HG03354 (cell line): Measurements from ENCODE around the gene PPP1R10.

ENCODE experiments used
- ATAC-seq: cut with Tn5 transposase; IDR thresholded peaks from one replicate; pipeline ENCODE4 v1.9.1; 2021; ENCODE audit warnings: mild to moderate bottlenecking; ENCODE audit not compliant: unreplicated experiment, poor library complexity, severe bottlenecking

PPP1R10 gene

GRCh38 chr6:30601815-30602641 is 15.0 kb downstream of the PPP1R10 start:
- ATAC-seq: no peak

GRCh38 chr6:30601436-30601814 is 15.6 kb downstream of the PPP1R10 start:
- no peak for ATAC-seq

- no peak for ATAC-seq
Measured at GRCh38 chr6:30600451-30600961, 16.5 kb downstream of the PPP1R10 start.

- ATAC-seq: no peak
Measured at GRCh38 chr6:30599625-30600324, 17.3 kb downstream of the PPP1R10 start.

GRCh38 chr6:30598912-30599624 is 18.0 kb downstream of the PPP1R10 start:
- ATAC-seq: no peak

- peak; percentile 63 for ATAC-seq
Measured at GRCh38 chr6:30597315-30598144, 19.5 kb downstream of the PPP1R10 start.

DNA sequence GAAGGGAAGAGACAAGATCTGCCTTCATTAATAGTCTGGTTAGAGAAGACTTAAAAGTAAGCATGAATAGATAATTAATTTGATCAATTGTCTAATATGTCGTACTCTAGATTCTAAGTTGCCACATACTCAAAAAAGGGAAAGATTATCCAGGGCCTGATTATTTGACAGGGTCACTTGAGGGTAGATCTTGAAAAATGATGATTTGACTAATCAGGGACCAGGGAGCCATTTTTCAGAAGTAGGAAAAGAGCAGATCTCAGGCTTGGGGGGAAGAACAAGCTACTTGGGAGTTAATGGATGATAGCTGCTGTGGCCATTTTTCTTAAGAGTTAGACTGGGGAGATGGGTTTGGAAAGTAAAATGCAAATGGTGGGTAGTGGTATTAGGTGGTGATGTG is 24.8 kb downstream of the PPP1R10 start:
- ATAC-seq: no peak

- ATAC-seq: no peak
Measured at GRCh38 chr6:30591008-30591407, 26.0 kb downstream of the PPP1R10 start.

GRCh38 chr6:30590509-30590908 is 26.5 kb downstream of the PPP1R10 start:
- no peak for ATAC-seq

DNA sequence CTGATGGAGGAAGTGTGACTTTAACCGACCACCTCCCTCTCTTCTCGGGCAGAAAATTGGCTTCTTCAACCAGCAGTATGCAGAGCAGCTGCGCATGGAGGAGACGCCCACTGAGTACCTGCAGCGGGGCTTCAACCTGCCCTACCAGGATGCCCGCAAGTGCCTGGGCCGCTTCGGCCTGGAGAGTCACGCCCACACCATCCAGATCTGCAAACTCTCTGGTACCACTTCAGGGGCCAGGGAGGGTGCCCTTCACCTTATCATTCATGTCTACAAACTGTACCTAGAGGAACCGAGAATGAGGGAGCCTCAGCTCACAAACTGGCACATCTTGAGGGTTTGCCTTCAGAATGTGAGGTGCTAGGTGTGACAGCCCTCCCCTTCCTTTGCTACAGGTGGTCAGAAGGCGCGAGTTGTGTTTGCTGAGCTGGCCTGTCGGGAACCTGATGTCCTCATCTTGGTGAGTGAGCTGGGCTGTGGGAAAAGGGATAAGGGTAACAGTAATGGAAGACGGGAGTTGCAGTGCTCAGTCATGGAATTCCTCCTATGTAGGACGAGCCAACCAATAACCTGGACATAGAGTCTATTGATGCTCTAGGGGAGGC is 27.2 kb downstream of the PPP1R10 start:
- no peak for ATAC-seq

DNA sequence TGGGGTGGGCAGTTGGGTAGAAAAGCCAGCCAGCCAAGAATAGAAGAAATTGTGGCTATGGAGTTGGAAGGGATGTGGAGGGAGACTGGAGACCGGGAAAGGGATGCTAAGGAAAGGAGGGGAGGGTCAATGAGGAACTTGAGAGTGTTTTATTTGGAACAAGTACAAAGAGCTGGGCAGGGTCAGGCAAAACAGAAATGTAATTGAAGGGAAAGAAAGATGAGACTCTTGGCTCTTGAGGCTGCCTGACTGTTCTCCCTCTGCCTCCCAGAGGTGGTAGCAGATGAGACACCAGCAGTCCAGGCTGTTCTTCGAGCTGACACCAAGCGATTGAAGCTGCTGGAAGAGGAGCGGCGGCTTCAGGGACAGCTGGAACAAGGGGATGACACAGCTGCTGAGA is 33.1 kb downstream of the PPP1R10 start:
- ATAC-seq: no peak

- no peak for ATAC-seq
Measured at GRCh38 chr6:30578051-30578450, 39.0 kb downstream of the PPP1R10 start.

- no peak for ATAC-seq
Measured at GRCh38 chr6:30573113-30573512, 43.9 kb downstream of the PPP1R10 start.

GRCh38 chr6:30572148-30572547 is 44.9 kb downstream of the PPP1R10 start:
- ATAC-seq: no peak

GRCh38 chr6:30571762-30572082 is 45.3 kb downstream of the PPP1R10 start:
- ATAC-seq: no peak

DNA sequence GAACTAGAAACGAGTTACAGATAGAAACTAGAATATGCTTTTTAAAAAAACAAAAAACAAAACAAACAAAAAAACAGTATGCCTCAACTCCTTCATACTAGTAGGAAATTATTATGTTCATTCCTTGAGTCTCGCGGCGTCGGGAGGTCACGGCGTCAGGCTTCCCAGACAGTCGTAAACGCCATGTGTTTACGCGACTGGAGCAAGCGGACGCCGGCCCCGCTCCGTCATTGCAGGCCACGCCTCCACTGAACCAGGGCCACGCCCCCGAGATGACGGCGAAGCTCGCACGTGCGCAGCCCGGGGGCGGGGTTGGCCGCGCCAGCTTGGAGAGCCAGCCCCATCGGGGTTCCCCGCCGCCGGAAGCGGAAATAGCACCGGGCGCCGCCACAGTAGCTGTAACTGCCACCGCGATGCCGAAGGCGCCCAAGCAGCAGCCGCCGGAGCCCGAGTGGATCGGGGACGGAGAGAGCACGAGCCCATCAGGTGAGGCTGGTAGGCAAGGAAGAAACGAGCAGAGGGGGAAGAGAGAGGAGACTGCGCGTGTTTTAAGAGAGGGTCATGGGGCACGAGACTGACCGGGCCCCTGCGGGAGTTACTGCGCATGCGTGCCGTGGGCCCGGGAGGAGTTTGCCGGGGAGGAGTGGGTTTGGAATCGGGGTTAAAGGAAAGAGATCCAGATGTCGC is 45.8 kb downstream of the PPP1R10 start, which contains the start of gene ABCF1:
ABCF1 (plus strand) TSS at position 368 of the 687 bp plus-strand sequence; CDS start at position 414, 46 bp downstream.
- ATAC-seq: peak; percentile 91

DNA sequence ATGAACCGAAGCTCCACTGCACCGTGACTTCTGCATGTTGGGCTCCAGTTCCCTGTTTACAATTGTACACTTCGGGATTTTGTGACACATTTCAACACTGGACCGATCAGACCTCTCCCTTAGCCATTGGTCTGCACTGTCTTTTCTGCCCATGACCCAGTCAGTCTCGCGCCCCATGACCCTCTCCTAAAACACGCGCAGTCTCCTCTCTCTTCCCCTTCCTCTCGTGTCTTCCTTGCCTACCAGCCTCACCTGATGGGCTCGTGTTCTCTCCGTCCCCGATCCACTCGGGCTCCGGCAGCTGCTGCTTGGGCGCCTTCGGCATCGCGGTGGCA is 46.3 kb downstream of the PPP1R10 start:
- peak; percentile 19 for ATAC-seq

GRCh38 chr6:30570263-30570662 is 46.8 kb downstream of the PPP1R10 start:
- ATAC-seq: no peak

GRCh38 chr6:30568245-30568644 is 48.8 kb downstream of the PPP1R10 start:
- ATAC-seq: no peak
